ENCODE results near the gene CD164L2. TPM values are rescaled to one million over a fixed set of nuclear protein-coding genes. Genes with fewer than 3 reads are reported as not detected.

The CD164L2 gene
- total RNA-seq, 2 donors from 2014 or later = 1.6 to 1.8 TPM

- WGBS, 2 experiments (ENCODE audit: insufficient coverage in 1 of 2, insufficient read length in 1 of 2) = 94 to 97% methylated on average over 13 of the region's 13 CpGs
- peaks cover 5% of the 10 kb centered on the region for H3K36me3 Mint-ChIP-seq (ENCODE audit: low read depth)
- TF ChIP-seq, protein P1, sequence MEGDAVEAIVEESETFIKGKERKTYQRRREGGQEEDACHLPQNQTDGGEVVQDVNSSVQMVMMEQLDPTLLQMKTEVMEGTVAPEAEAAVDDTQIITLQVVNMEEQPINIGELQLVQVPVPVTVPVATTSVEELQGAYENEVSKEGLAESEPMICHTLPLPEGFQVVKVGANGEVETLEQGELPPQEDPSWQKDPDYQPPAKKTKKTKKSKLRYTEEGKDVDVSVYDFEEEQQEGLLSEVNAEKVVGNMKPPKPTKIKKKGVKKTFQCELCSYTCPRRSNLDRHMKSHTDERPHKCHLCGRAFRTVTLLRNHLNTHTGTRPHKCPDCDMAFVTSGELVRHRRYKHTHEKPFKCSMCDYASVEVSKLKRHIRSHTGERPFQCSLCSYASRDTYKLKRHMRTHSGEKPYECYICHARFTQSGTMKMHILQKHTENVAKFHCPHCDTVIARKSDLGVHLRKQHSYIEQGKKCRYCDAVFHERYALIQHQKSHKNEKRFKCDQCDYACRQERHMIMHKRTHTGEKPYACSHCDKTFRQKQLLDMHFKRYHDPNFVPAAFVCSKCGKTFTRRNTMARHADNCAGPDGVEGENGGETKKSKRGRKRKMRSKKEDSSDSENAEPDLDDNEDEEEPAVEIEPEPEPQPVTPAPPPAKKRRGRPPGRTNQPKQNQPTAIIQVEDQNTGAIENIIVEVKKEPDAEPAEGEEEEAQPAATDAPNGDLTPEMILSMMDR (conservative IDR thresholded peaks at IDR 0.05) = no peak
- no peaks in the 10 kb centered on the region for H3K9me3 Mint-ChIP-seq
- H3K27ac ChIP-seq (ENCODE audit: low read depth, low read length) = no peak overlapping the region
- peaks cover 4% of the 10 kb centered on the region for H3K4me1 Mint-ChIP-seq
- peaks cover 37% of the 10 kb centered on the region for H3K27me3 ChIP-seq (ENCODE audit: control insufficient read depth, insufficient read depth, low read length, poor library complexity, severe bottlenecking)
- H3K4me1 ChIP-seq (ENCODE audit: control insufficient read depth, insufficient read depth, low read length) = no peaks in the 10 kb centered on the region
- DNase-seq = no peak
- no peak overlapping the region for H3K4me3 Mint-ChIP-seq
- H3K4me3 ChIP-seq (ENCODE audit: low read length) = no peak overlapping the region
- H3K27me3 Mint-ChIP-seq (ENCODE audit: insufficient read depth) = peaks cover 38% of the 10 kb centered on the region
- H3K9ac ChIP-seq (ENCODE audit: extremely low read depth, low read length, poor library complexity, severe bottlenecking) = no peak overlapping the region
- H3K9me3 ChIP-seq (ENCODE audit: control insufficient read depth, low read length) = no peaks in the 10 kb centered on the region
- H3K36me3 ChIP-seq (ENCODE audit: control insufficient read depth, insufficient read depth, low read length) = no peaks in the 10 kb centered on the region
- H3K27ac Mint-ChIP-seq = no peak overlapping the region
Measured at GRCh38 chr1:27356277-27356618, 26.9 kb downstream of the CD164L2 start.

DNA sequence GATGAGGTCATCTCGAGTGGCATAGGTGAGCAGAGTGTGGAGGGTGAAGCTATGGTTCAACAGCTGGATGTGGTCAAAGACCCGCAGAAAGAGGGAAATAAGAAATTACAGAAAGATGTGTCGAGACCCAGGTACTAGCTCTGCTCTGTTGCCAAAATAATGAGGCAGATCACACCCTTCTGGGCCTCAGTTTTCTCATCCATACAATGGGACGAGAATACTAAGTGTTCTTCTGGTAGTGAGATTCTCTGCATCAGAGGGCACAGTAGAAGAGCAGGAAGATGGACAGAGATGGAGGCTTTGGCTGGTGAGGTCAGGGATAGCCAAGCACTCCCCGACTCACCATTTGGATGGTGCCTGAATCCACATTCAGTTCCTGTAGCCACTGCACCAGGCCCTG is 27.4 kb downstream of the CD164L2 start:
- Mint-ChIP-seq H3K27ac (no peak overlapping the region), H3K36me3 (ENCODE audit: low read depth) (peaks cover 5% of the 10 kb centered on the region), H3K27me3 (ENCODE audit: insufficient read depth) (peaks cover 37% of the 10 kb centered on the region), H3K4me1 (peaks cover 4% of the 10 kb centered on the region), H3K4me3 (no peak overlapping the region), H3K9me3 (no peaks in the 10 kb centered on the region)
- TF ChIP-seq, protein P1 (conservative IDR thresholded peaks at IDR 0.05) = no peak
- Histone ChIP-seq H3K4me1 (ENCODE audit: control insufficient read depth, insufficient read depth, low read length) (no peaks in the 10 kb centered on the region), H3K4me3 (ENCODE audit: low read length) (no peak overlapping the region), H3K9ac (ENCODE audit: extremely low read depth, low read length, poor library complexity, severe bottlenecking) (no peak overlapping the region), H3K27ac (ENCODE audit: low read depth, low read length) (no peak overlapping the region), H3K27me3 (ENCODE audit: control insufficient read depth, insufficient read depth, low read length, poor library complexity, severe bottlenecking) (peaks cover 35% of the 10 kb centered on the region), H3K9me3 (ENCODE audit: control insufficient read depth, low read length) (no peaks in the 10 kb centered on the region), H3K36me3 (ENCODE audit: control insufficient read depth, insufficient read depth, low read length) (no peaks in the 10 kb centered on the region)
- no peak for DNase-seq
- WGBS, 2 experiments (ENCODE audit: insufficient coverage in 1 of 2, insufficient read length in 1 of 2) = 93 to 98% methylated on average over 4 to 5 of the region's 5 CpGs

DNA sequence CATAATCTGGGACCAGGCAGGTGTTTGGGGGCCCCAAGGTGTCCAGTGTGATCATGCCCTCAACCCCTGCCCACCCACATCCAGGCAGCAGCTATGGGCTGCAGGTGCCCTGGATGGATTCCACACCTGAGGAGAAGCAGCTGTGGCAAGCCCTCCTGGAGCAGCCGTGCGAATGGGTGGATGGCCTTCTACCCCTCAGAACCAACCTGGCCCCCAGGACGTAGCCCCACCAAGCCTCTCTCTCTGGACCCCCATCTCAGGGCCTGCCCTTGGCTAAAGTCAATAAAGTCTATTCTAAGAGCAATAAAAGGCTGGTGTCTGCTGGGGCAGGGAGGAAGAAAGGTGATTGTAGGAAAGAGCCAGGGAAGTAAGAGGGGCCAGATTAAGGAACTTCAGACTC is 29.5 kb downstream of the CD164L2 start:
- H3K9ac ChIP-seq (ENCODE audit: extremely low read depth, low read length, poor library complexity, severe bottlenecking) = no peak overlapping the region

More for the DNA sequence above, 29.5 kb downstream of the CD164L2 start:
- peaks cover 5% of the 10 kb centered on the region for H3K9me3 Mint-ChIP-seq
- DNase-seq = no peak
- peaks cover 23% of the 10 kb centered on the region for H3K27me3 Mint-ChIP-seq (ENCODE audit: insufficient read depth)
- H3K36me3 ChIP-seq (ENCODE audit: control insufficient read depth, insufficient read depth, low read length) = no peaks in the 10 kb centered on the region
- TF ChIP-seq, protein P1 (conservative IDR thresholded peaks at IDR 0.05) = no peak
- peaks cover 27% of the 10 kb centered on the region for H3K27me3 ChIP-seq (ENCODE audit: control insufficient read depth, insufficient read depth, low read length, poor library complexity, severe bottlenecking)
- H3K9me3 ChIP-seq (ENCODE audit: control insufficient read depth, low read length) = no peaks in the 10 kb centered on the region
- no peaks in the 10 kb centered on the region for H3K4me1 ChIP-seq (ENCODE audit: control insufficient read depth, insufficient read depth, low read length)
- H3K36me3 Mint-ChIP-seq (ENCODE audit: low read depth) = peaks cover 3% of the 10 kb centered on the region
- H3K4me1 Mint-ChIP-seq = no peaks in the 10 kb centered on the region
- no peak overlapping the region for H3K4me3 ChIP-seq (ENCODE audit: low read length)
- H3K27ac ChIP-seq (ENCODE audit: low read depth, low read length) = no peak overlapping the region
- 94% methylated on average over 3 of the region's 3 CpGs; no CpG with 5 or more reads in 1 of the 2 experiments for WGBS, 2 experiments (ENCODE audit: insufficient coverage in 1 of 2, insufficient read length in 1 of 2)
- H3K4me3 Mint-ChIP-seq = no peak overlapping the region
- no peak overlapping the region for H3K27ac Mint-ChIP-seq

All from endodermal cell (in vitro differentiated cells).